LNCaP clone FGC (cell line): ENCODE results near the gene VLDLR.

Experiments used
- DNase-seq: peaks from one replicate; pipeline ENCODE4 v3.0.0-alpha.2; 2011; ENCODE audit warnings: low read depth
- H3K4me3 ChIP-seq: 2 replicates; pipeline ENCODE4 v1.5.1; 2011; ENCODE audit warnings: mild to moderate bottlenecking, low read depth, low read length, control low read depth
- TF ChIP-seq, protein P1 (sequence below): IDR thresholded peaks from 2 replicates; pipeline ENCODE4 v1.5.1; 2012; ENCODE audit warnings: mild to moderate bottlenecking; ENCODE audit not compliant: control insufficient read depth, insufficient read depth; ENCODE audit errors: extremely low read depth

Gene VLDLR

DNA sequence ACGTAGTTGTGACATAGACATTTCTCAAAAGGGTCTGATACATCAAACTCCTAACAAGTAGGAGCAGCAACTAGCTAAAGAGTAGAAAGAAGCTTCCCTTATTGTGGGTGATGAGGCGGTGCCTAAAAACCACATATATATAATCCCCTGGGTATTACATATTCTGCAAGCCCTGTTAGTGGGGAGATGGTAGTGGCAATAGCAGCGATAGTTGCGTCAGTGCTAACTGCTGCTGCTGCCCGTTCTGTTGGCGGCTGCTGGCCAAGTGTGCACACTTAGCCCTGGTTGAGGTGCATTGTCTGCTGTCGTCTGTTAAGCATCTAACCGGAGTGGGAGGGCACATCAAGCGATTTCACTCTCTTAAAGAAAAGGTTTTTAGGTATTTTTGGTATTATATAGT, 35.8 kb downstream of the VLDLR start:
- TF ChIP-seq, protein P1, sequence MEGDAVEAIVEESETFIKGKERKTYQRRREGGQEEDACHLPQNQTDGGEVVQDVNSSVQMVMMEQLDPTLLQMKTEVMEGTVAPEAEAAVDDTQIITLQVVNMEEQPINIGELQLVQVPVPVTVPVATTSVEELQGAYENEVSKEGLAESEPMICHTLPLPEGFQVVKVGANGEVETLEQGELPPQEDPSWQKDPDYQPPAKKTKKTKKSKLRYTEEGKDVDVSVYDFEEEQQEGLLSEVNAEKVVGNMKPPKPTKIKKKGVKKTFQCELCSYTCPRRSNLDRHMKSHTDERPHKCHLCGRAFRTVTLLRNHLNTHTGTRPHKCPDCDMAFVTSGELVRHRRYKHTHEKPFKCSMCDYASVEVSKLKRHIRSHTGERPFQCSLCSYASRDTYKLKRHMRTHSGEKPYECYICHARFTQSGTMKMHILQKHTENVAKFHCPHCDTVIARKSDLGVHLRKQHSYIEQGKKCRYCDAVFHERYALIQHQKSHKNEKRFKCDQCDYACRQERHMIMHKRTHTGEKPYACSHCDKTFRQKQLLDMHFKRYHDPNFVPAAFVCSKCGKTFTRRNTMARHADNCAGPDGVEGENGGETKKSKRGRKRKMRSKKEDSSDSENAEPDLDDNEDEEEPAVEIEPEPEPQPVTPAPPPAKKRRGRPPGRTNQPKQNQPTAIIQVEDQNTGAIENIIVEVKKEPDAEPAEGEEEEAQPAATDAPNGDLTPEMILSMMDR: no peak
- no peak for DNase-seq
- H3K4me3 ChIP-seq: no peak overlapping the region

DNA sequence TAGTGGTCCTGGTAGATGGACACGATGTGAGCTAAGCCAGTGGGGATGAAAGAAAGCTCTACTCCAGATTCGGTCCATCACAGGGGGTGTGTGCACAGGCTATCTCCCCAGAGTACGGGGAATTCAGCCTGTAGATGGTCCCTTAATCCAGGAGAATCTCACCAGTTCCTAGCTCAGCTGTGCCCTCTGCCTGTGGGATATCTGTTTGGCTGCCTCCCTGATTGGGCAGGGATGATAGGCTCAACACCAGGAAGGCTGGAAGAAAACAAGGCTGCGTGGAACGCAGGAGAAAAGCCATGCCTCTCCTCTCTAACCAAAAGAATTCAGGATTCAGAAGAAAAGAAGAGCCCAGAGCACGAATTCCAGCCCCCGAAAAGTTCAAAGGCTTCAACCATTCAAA, 40.9 kb downstream of the VLDLR start:
- no peak overlapping the region for H3K4me3 ChIP-seq
- DNase-seq: no peak
- TF ChIP-seq, protein P1: no peak

DNA sequence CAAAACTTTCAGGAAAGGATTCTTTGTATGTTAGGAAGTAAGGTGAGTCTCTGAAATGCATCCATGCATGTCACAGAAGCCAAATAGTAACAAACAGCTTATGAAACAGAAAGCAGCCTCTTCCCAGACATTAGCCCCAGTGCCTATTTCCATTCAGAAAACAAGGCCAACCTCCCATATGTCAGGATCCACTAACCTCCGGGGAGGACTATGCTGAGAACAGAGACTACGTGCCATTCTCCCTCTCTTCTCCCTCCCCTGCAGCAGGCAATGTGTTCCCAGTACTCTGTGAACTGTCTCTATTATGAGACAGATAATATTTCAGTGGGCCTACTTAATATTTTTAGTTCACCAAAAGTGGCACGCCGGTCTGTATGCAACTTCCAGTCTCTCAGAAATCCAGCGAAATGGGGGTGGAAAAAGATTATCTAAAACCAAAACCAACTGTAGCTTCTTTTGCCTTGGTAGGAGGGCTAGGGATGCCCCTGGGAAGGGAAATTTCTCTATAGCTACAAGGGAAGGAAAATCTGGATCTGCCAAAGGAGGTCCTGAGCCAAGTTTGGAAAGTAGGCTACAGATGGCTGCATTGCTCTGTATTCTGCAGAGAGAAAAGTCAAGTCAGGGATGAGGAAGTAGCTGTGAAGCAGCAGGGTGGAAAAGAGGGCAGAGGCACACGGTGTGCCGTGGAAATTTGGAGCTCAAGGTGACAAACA, 42.0 kb downstream of the VLDLR start:
- TF ChIP-seq, protein P1: no peak
- no peak for DNase-seq
- H3K4me3 ChIP-seq: no peak overlapping the region

DNA sequence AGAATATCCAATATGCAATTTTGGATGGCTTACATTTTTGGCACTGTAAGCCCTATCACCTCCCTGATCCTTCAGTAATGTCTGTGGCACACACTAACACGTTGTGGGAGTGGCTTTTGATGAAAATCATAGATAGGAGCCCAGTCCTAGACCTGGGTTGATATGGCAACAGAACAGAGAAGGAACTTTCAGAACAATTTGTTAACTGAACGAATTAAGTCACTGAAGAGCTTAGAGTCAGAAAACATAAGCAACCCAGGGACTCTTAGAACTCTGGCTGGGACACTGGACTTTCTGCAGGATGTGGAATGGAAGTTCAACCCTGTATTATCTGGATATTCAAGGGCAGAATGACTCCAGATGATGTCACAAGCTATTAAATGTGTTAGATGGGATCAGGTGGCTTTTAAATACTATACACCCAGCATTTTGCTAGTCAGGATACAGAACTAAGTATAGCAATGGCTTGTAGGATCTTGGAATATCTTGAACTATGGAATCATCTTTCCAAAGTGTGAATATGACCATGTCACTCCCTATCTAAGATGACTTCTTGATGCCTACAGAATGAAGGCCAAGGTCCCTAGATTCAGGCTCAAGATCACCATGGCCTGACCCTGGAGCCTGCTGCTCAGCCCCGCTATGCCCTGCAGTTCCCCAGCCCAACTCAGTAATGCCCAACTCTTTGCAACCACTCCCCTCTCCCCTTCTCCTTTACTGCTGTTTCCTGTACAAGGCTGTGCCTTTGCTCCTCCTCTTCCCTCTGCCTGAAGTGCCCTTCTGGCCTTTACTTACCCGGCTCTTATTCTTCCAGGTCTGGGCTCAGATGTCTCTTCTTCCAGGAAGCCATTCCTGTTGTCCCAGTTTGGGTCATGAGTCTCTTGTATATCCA, 42.8 kb downstream of the VLDLR start:
- TF ChIP-seq, protein P1: no peak
- no peak overlapping the region for H3K4me3 ChIP-seq
- no peak for DNase-seq

DNA sequence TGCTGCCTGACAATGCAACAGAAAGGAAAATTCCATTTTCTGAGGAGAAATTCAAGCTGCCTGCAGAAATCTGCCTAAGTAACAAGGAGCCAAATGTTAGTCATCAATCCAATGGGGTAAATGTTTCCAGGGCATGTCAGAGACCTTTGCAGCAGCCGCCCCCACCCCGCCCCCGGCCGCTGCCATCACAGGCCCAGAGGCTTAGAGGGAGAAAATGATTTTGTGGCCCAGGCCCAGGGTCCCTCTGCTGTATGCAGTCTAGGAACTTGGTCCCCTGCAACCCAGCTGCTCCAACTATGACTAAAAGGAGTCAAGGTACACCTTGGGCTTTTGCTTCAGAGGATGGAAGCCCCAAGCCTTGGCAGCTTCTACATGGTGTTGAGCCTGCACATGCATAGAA, 45.0 kb downstream of the VLDLR start:
- DNase-seq: no peak
- TF ChIP-seq, protein P1: no peak
- H3K4me3 ChIP-seq: no peak overlapping the region

DNA sequence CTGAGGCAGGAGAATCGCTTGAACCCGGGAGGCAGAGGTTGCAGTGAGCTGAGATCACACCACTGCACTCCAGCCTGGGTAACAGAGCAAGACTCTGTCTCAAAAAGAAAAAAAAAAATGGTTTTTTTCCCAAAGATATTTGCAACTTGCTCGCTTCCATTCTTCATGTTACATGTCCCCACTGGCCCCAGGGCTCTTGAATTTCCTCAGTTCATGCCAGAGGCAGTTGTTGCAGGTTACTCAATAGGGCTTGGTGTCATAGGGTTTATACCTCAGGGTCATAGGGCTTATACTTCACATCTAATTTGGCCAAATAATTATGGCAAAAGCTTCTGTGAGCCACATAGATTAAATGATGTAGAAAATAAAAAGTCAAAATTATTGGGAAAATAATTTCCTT, 51.6 kb downstream of the VLDLR start:
- DNase-seq: no peak
- TF ChIP-seq, protein P1: no peak
- no peak overlapping the region for H3K4me3 ChIP-seq
